ENCODE results near the gene IQGAP3.

DNA sequence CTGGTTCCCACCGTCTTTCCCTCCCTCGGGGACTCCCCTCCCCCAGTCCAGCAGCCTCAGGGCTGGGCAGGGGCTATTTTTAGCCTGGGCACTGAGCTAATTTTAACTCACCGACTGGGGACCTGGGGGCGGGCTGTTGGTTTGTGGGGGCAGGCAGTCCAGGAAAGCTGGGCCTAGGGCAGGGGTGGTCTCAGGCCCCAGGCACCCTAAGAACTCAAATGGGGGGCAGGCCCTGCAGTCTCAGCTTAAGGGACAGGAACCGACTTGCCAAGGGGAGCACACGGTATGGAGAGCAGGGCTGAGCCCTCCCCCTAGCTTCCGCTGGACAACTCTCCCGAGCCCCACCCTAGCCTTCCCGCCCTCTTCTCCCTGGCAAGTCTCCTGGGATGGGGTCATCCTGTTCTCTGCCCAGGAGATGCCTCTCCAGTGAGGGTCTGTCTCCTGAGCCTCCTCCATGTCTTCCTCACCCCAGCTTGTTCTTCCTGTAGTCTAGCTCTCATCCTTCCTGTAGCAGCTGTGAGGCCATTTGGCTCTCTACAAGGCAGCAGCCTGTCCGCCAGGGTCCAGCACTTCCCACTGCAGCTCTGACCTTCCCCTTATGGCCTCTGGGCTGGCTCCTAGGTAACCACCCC lies 81.8 kb downstream of the IQGAP3 start:
- TF ChIP-seq, protein P1, sequence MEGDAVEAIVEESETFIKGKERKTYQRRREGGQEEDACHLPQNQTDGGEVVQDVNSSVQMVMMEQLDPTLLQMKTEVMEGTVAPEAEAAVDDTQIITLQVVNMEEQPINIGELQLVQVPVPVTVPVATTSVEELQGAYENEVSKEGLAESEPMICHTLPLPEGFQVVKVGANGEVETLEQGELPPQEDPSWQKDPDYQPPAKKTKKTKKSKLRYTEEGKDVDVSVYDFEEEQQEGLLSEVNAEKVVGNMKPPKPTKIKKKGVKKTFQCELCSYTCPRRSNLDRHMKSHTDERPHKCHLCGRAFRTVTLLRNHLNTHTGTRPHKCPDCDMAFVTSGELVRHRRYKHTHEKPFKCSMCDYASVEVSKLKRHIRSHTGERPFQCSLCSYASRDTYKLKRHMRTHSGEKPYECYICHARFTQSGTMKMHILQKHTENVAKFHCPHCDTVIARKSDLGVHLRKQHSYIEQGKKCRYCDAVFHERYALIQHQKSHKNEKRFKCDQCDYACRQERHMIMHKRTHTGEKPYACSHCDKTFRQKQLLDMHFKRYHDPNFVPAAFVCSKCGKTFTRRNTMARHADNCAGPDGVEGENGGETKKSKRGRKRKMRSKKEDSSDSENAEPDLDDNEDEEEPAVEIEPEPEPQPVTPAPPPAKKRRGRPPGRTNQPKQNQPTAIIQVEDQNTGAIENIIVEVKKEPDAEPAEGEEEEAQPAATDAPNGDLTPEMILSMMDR (IDR thresholded peaks at IDR 0.05): no peak
- TF ChIP-seq TEAD4 (IDR thresholded peaks at IDR 0.05; ENCODE audit: borderline replicate concordance, insufficient read depth) (no peak), YY1 (IDR thresholded peaks at IDR 0.05; ENCODE audit: low read depth) (no peak), EP300 (IDR thresholded peaks at IDR 0.05; ENCODE audit: borderline replicate concordance in 1 of 2, low read depth in 1 of 2, low read length in 1 of 2) (no peak), POLR2AphosphoS5 (IDR thresholded peaks at IDR 0.05; ENCODE audit: low read depth, low read length) (no peak), RAD21 (IDR thresholded peaks at IDR 0.05; ENCODE audit: low read length) (no peak), SMC3 (IDR thresholded peaks at IDR 0.05; ENCODE audit: low read depth, low read length) (no peak), FOXJ3 (CRISPR knock-in tag; IDR thresholded peaks at IDR 0.05) (no peak), CHD2 (IDR thresholded peaks at IDR 0.05; ENCODE audit: low read length, partially characterized antibody) (no peak)
- TF ChIP-seq, protein P2, sequence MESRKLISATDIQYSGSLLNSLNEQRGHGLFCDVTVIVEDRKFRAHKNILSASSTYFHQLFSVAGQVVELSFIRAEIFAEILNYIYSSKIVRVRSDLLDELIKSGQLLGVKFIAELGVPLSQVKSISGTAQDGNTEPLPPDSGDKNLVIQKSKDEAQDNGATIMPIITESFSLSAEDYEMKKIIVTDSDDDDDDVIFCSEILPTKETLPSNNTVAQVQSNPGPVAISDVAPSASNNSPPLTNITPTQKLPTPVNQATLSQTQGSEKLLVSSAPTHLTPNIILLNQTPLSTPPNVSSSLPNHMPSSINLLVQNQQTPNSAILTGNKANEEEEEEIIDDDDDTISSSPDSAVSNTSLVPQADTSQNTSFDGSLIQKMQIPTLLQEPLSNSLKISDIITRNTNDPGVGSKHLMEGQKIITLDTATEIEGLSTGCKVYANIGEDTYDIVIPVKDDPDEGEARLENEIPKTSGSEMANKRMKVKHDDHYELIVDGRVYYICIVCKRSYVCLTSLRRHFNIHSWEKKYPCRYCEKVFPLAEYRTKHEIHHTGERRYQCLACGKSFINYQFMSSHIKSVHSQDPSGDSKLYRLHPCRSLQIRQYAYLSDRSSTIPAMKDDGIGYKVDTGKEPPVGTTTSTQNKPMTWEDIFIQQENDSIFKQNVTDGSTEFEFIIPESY (IDR thresholded peaks at IDR 0.05; ENCODE audit: borderline replicate concordance, low read depth): no peak
- TF ChIP-seq, protein P3, sequence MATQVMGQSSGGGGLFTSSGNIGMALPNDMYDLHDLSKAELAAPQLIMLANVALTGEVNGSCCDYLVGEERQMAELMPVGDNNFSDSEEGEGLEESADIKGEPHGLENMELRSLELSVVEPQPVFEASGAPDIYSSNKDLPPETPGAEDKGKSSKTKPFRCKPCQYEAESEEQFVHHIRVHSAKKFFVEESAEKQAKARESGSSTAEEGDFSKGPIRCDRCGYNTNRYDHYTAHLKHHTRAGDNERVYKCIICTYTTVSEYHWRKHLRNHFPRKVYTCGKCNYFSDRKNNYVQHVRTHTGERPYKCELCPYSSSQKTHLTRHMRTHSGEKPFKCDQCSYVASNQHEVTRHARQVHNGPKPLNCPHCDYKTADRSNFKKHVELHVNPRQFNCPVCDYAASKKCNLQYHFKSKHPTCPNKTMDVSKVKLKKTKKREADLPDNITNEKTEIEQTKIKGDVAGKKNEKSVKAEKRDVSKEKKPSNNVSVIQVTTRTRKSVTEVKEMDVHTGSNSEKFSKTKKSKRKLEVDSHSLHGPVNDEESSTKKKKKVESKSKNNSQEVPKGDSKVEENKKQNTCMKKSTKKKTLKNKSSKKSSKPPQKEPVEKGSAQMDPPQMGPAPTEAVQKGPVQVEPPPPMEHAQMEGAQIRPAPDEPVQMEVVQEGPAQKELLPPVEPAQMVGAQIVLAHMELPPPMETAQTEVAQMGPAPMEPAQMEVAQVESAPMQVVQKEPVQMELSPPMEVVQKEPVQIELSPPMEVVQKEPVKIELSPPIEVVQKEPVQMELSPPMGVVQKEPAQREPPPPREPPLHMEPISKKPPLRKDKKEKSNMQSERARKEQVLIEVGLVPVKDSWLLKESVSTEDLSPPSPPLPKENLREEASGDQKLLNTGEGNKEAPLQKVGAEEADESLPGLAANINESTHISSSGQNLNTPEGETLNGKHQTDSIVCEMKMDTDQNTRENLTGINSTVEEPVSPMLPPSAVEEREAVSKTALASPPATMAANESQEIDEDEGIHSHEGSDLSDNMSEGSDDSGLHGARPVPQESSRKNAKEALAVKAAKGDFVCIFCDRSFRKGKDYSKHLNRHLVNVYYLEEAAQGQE (IDR thresholded peaks at IDR 0.05; ENCODE audit: low read depth, low read length): no peak
- TF ChIP-seq, protein P4, sequence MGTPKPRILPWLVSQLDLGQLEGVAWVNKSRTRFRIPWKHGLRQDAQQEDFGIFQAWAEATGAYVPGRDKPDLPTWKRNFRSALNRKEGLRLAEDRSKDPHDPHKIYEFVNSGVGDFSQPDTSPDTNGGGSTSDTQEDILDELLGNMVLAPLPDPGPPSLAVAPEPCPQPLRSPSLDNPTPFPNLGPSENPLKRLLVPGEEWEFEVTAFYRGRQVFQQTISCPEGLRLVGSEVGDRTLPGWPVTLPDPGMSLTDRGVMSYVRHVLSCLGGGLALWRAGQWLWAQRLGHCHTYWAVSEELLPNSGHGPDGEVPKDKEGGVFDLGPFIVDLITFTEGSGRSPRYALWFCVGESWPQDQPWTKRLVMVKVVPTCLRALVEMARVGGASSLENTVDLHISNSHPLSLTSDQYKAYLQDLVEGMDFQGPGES (IDR thresholded peaks at IDR 0.05; ENCODE audit: low read depth, low read length): no peak
- TF ChIP-seq, protein P5, sequence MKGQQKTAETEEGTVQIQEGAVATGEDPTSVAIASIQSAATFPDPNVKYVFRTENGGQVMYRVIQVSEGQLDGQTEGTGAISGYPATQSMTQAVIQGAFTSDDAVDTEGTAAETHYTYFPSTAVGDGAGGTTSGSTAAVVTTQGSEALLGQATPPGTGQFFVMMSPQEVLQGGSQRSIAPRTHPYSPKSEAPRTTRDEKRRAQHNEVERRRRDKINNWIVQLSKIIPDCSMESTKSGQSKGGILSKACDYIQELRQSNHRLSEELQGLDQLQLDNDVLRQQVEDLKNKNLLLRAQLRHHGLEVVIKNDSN (IDR thresholded peaks at IDR 0.05; ENCODE audit: borderline replicate concordance, low read depth): no peak
- TF ChIP-seq, protein P6, sequence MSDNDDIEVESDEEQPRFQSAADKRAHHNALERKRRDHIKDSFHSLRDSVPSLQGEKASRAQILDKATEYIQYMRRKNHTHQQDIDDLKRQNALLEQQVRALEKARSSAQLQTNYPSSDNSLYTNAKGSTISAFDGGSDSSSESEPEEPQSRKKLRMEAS (IDR thresholded peaks at IDR 0.05; ENCODE audit: low read depth): no peak
